Measurements from ENCODE around the gene ARHGEF17. TPM values are rescaled to one million over a fixed set of nuclear protein-coding genes. Genes with fewer than 3 reads are reported as not detected.

ARHGEF17 gene
- total RNA-seq, 3 donors from 2014 or later (not counting 1 experiment from before 2014, with no cell fraction given) = 0.02 to 0.88 (median 0.50) TPM

- no peaks in the 10 kb centered on the region for H3K9me3 Mint-ChIP-seq
- peak overlapping the region; percentile 36 to 57 for H3K27ac Mint-ChIP-seq
- no peaks in the 10 kb centered on the region for H3K36me3 Mint-ChIP-seq
- Histone ChIP-seq H3K4me3 (ENCODE audit: low read length) (peak overlapping the region; percentile 59), H3K27ac (ENCODE audit: low read length) (no peak overlapping the region), H3K4me1 (ENCODE audit: control insufficient read depth, insufficient read depth, low read length) (peaks cover 25% of the 10 kb centered on the region), H3K9me3 (ENCODE audit: control insufficient read depth, insufficient read depth, low read length) (no peaks in the 10 kb centered on the region), H3K27me3 (ENCODE audit: control insufficient read depth, insufficient read depth, low read length) (peaks cover 12% of the 10 kb centered on the region), H3K36me3 (ENCODE audit: control insufficient read depth, insufficient read depth, low read length) (no peaks in the 10 kb centered on the region)
- H3K27me3 Mint-ChIP-seq (ENCODE audit: low read depth in 2 of 2) = peaks cover 23 to 35% of the 10 kb centered on the region in 2 donors
- intact Hi-C loops (cut with micrococcal nuclease) = loop anchor here (1.0 to 2.0 kb wide), 2 partner anchors 28 to 354 kb away; no protein-coding TSS in a partner anchor
- DNase-seq (no peak), ATAC-seq (no peak)
- H3K4me3 Mint-ChIP-seq = peak overlapping the region; percentile 96
- no peak for TF ChIP-seq CTCF (IDR thresholded peaks at IDR 0.05)
- peaks cover 7 to 14% of the 10 kb centered on the region in 2 donors for H3K4me1 Mint-ChIP-seq
- 29% methylated on average over 18 of the region's 18 CpGs for WGBS (ENCODE audit: insufficient coverage)
Observed at GRCh38 chr11:73306977-73307322, 1.1 kb upstream of the ARHGEF17 start.

GRCh38 chr11:73307323-73308002 is 613 bp upstream of the ARHGEF17 start:
- Histone ChIP-seq H3K27ac (ENCODE audit: low read length) (no peak overlapping the region), H3K4me3 (ENCODE audit: low read length) (peak overlapping the region; percentile 59), H3K27me3 (ENCODE audit: control insufficient read depth, insufficient read depth, low read length) (peaks cover 12% of the 10 kb centered on the region), H3K4me1 (ENCODE audit: control insufficient read depth, insufficient read depth, low read length) (peaks cover 25% of the 10 kb centered on the region), H3K36me3 (ENCODE audit: control insufficient read depth, insufficient read depth, low read length) (no peaks in the 10 kb centered on the region), H3K9me3 (ENCODE audit: control insufficient read depth, insufficient read depth, low read length) (no peaks in the 10 kb centered on the region)
- Mint-ChIP-seq H3K4me3 (peak overlapping the region; percentile 96), H3K9me3 (no peaks in the 10 kb centered on the region), H3K27me3 (ENCODE audit: low read depth in 2 of 2) (peaks cover 21 to 35% of the 10 kb centered on the region in 2 donors), H3K27ac (peak overlapping the region; percentile 36 to 57), H3K36me3 (no peaks in the 10 kb centered on the region), H3K4me1 (peaks cover 7 to 14% of the 10 kb centered on the region in 2 donors)
- peak; percentile 59 for TF ChIP-seq CTCF (IDR thresholded peaks at IDR 0.05)
- ATAC-seq (peak; percentile 72 to 81 (median 74)), DNase-seq (peak; percentile 85 to 91)
- under 1% methylated on average over 53 of the region's 56 CpGs for WGBS (ENCODE audit: insufficient coverage)
- intact Hi-C loops (cut with micrococcal nuclease) = loop anchor here (1.0 to 2.0 kb wide), 2 partner anchors 28 to 353 kb away; no protein-coding TSS in a partner anchor

GRCh38 chr11:73308961-73309919 is 1.2 kb downstream of the ARHGEF17 start:
- Histone ChIP-seq H3K4me3 (ENCODE audit: low read length) (no peak overlapping the region), H3K27me3 (ENCODE audit: control insufficient read depth, insufficient read depth, low read length) (peaks cover 12% of the 10 kb centered on the region), H3K9me3 (ENCODE audit: control insufficient read depth, insufficient read depth, low read length) (no peaks in the 10 kb centered on the region), H3K27ac (ENCODE audit: low read length) (no peak overlapping the region), H3K36me3 (ENCODE audit: control insufficient read depth, insufficient read depth, low read length) (no peaks in the 10 kb centered on the region), H3K4me1 (ENCODE audit: control insufficient read depth, insufficient read depth, low read length) (peaks cover 32% of the 10 kb centered on the region)
- H3K9me3 Mint-ChIP-seq = no peaks in the 10 kb centered on the region
- 11% methylated on average over 78 of the region's 78 CpGs for WGBS (ENCODE audit: insufficient coverage)
- no peak for ATAC-seq
- no peaks in the 10 kb centered on the region for H3K36me3 Mint-ChIP-seq
- peak overlapping the region; percentile 49 for H3K4me3 Mint-ChIP-seq
- H3K27ac Mint-ChIP-seq = no peak overlapping the region
- TF ChIP-seq CTCF (IDR thresholded peaks at IDR 0.05) = no peak
- peaks cover 15 to 24% of the 10 kb centered on the region in 2 donors for H3K4me1 Mint-ChIP-seq
- intact Hi-C loops (cut with micrococcal nuclease) = no loop called here
- DNase-seq = no peak
- H3K27me3 Mint-ChIP-seq (ENCODE audit: low read depth in 2 of 2) = peaks cover 16 to 28% of the 10 kb centered on the region in 2 donors

All from natural killer cell (primary cell).